KMS-11 (cell line): Measurements from ENCODE around the gene PRKCH.

Experiments used
- H2AFZ ChIP-seq: fragments of 200-600 bp; sonication (generic); 2 replicates; pipeline ENCODE4 v1.6.1; 2016; ENCODE audit warnings: antibody characterized with exemption, mixed run types, low read depth
- H3K27ac ChIP-seq: fragments of 200-600 bp; sonication (generic); 2 replicates; pipeline ENCODE4 v1.6.1; 2016; ENCODE audit warnings: mild to moderate bottlenecking, mixed run types
- H3K27me3 ChIP-seq: fragments of 200-600 bp; sonication (generic); 2 replicates; pipeline ENCODE4 v1.6.1; 2017; ENCODE audit warnings: mild to moderate bottlenecking, low read depth, mixed run types, moderate library complexity; ENCODE audit not compliant: insufficient read depth
- H3K36me3 ChIP-seq: fragments of 200-600 bp; sonication (generic); 2 replicates; pipeline ENCODE4 v1.6.1; 2017; ENCODE audit warnings: mild to moderate bottlenecking, mixed run types; ENCODE audit not compliant: insufficient read depth
- H3K4me1 ChIP-seq: fragments of 200-600 bp; sonication (generic); 2 replicates; pipeline ENCODE4 v1.6.1; 2016; ENCODE audit warnings: mild to moderate bottlenecking, low read depth, mixed run types; ENCODE audit not compliant: poor library complexity, severe bottlenecking
- H3K4me2 ChIP-seq: fragments of 200-600 bp; sonication (generic); 2 replicates; pipeline ENCODE4 v1.7.0; 2016; ENCODE audit warnings: mild to moderate bottlenecking, mixed run types
- H3K4me3 ChIP-seq: fragments of 200-600 bp; sonication (generic); IDR thresholded peaks from 2 replicates; pipeline ENCODE4 v1.6.1; 2017; ENCODE audit warnings: low read depth, low read length, mixed read lengths; ENCODE audit not compliant: insufficient read depth
- H3K79me2 ChIP-seq: fragments of 200-600 bp; sonication (generic); 2 replicates; pipeline ENCODE4 v1.6.1; 2016; ENCODE audit warnings: low read depth, mixed run types; ENCODE audit not compliant: insufficient read depth
- H3K9ac ChIP-seq: fragments of 200-600 bp; sonication (generic); 2 replicates; pipeline ENCODE4 v1.6.1; 2016; ENCODE audit warnings: mild to moderate bottlenecking, mixed run types
- H4K20me1 ChIP-seq: fragments of 200-600 bp; sonication (generic); 2 replicates; pipeline ENCODE4 v1.6.1; 2016; ENCODE audit warnings: mild to moderate bottlenecking, mixed run types; ENCODE audit not compliant: insufficient read depth
- TF ChIP-seq, protein P1 (sequence below): fragments of 200-600 bp; sonication (generic); conservative IDR thresholded peaks from 2 replicates; pipeline ENCODE4 v1.6.1; 2017; ENCODE audit warnings: low read depth, mild to moderate bottlenecking, antibody characterized with exemption, low read length, moderate library complexity, mixed read lengths

Gene PRKCH

DNA sequence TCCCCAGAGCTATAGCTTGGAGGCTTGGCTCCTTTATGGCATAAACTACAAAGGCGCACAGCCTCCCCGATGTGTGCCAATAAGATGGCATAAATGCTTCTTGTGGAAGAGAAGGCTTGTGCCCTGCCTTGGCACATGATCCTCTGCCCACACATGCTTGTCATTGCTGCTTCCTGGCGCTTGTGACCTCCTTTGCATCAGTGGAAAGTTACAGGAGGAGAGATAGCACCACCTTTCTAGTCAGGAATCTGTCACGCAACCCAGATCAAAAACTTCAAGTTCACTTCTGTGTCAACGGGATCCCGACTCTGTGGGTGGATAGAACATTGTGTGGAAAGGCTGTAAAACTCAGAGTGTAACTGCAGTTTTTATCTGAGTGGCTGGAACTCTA is 190.2 kb downstream of the PRKCH start:
- no peaks in the 10 kb centered on the region for H3K4me1 ChIP-seq
- no peaks in the 10 kb centered on the region for H3K36me3 ChIP-seq
- no peaks in the 10 kb centered on the region for H3K79me2 ChIP-seq
- no peaks in the 10 kb centered on the region for H3K27me3 ChIP-seq
- TF ChIP-seq, protein P1, sequence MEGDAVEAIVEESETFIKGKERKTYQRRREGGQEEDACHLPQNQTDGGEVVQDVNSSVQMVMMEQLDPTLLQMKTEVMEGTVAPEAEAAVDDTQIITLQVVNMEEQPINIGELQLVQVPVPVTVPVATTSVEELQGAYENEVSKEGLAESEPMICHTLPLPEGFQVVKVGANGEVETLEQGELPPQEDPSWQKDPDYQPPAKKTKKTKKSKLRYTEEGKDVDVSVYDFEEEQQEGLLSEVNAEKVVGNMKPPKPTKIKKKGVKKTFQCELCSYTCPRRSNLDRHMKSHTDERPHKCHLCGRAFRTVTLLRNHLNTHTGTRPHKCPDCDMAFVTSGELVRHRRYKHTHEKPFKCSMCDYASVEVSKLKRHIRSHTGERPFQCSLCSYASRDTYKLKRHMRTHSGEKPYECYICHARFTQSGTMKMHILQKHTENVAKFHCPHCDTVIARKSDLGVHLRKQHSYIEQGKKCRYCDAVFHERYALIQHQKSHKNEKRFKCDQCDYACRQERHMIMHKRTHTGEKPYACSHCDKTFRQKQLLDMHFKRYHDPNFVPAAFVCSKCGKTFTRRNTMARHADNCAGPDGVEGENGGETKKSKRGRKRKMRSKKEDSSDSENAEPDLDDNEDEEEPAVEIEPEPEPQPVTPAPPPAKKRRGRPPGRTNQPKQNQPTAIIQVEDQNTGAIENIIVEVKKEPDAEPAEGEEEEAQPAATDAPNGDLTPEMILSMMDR: no peak
- H3K9ac ChIP-seq: no peak overlapping the region
- no peak overlapping the region for H3K4me3 ChIP-seq
- no peak overlapping the region for H3K4me2 ChIP-seq
- no peaks in the 10 kb centered on the region for H4K20me1 ChIP-seq
- H2AFZ ChIP-seq: no peak overlapping the region
- H3K27ac ChIP-seq: no peak overlapping the region

DNA sequence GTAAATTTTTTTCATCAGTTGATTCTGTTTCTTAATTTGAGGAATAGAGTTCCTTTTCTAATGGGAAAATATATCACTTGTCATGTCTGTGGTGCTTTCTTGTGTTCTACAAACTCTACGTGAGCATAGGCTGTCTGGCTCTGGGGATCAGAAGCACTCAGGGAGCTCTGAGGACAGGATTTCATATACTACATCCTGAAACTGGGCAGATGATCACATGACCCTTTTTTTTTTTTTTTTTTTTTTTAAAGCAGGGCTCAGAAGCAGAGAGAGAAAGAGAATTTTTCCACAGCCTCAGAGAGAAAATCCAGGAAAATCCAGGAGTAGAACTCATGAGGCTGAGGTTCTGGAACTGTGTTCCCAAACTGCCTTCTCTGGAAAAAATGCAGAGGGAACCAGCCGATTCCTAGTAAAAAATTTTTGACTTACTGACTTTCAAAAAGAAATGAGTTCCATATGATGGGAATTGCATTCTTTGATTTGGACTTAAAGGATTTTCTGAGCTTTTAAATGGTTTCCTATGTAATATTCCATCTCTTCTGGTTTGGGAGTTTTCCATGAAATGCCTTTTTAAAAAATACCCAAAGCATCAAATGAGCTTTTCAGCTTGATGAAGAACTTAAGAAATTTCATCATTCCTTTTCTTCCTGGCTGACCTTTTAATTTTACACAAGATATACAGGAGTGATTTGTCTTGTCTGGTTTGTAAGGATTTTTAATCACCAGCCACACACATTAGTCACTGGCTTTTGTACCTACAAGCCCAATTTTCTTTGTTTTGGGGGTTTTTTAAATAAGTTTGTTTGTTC is 190.9 kb downstream of the PRKCH start:
- Histone ChIP-seq H2AFZ (no peak overlapping the region), H3K27ac (no peak overlapping the region), H3K4me3 (no peak overlapping the region), H3K36me3 (no peaks in the 10 kb centered on the region), H3K9ac (no peak overlapping the region), H4K20me1 (no peaks in the 10 kb centered on the region), H3K4me2 (no peak overlapping the region), H3K27me3 (no peaks in the 10 kb centered on the region), H3K4me1 (no peaks in the 10 kb centered on the region), H3K79me2 (no peaks in the 10 kb centered on the region)
- TF ChIP-seq, protein P1: no peak

DNA sequence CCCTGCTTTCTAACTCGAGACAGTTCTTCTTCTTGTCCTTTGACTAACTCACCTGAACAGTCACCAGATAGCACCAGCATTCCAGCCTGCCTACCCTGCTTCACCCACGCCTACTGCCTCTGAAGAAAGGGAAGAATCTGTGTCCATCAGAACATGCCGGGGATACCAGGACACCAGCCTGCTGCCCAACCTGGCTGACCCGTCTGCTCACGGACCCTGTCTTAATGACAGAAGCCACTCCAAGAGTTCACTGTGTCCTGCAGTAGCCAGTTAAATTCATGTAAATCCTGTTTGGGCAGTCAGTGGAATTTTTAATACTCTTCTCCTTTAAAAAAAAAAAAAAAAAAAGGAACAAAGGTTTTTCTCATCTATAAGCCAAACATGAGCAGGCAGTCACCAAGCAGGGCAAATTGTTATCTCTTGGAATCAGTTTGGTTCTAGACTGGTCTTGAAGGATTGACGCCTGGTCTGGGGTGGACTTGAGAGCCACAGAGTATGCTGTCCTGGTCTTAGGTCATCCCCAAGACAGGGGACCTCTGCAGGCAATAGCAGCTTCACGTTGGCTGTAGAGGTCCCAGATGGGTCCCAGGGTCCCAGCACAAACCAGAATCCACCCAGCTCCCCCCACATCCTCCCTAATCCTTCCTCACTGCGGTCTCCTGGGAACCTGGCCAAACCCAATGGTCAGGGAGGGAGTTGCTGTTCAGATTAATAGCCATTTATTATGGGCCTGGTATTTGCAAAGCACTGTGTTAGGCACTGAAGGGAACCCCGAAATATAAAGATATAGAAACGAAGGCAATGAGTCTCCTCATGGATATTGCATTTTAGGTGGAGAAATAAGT is 192.8 kb downstream of the PRKCH start:
- Histone ChIP-seq H2AFZ (no peak overlapping the region), H3K9ac (no peak overlapping the region), H3K4me1 (no peaks in the 10 kb centered on the region), H3K27ac (no peak overlapping the region), H3K36me3 (no peaks in the 10 kb centered on the region), H3K27me3 (no peaks in the 10 kb centered on the region), H4K20me1 (no peaks in the 10 kb centered on the region), H3K79me2 (no peaks in the 10 kb centered on the region), H3K4me3 (no peak overlapping the region), H3K4me2 (no peak overlapping the region)
- TF ChIP-seq, protein P1: no peak

DNA sequence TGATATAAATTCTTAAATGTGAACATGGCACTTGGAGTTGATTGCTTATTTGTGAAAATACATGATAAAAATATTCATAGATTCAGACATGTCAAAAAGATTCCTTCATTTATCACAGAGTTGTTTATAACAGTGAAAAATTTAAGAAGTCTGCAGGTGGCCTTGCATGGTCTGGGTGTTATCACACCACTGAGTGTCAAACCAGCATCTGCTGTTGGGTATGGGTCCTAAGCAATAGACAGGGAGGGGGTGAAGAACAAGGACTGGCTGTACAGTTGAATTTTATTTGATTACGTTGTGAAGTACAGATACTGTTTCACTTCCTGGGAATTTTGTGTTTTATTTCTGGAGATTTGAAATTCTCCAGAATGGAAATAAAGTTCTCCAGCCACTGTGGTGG is 193.5 kb downstream of the PRKCH start:
- TF ChIP-seq, protein P1: no peak
- no peaks in the 10 kb centered on the region for H3K36me3 ChIP-seq
- no peak overlapping the region for H2AFZ ChIP-seq
- H3K79me2 ChIP-seq: no peaks in the 10 kb centered on the region
- H4K20me1 ChIP-seq: no peaks in the 10 kb centered on the region
- H3K27ac ChIP-seq: no peak overlapping the region
- no peak overlapping the region for H3K4me3 ChIP-seq
- no peaks in the 10 kb centered on the region for H3K4me1 ChIP-seq
- no peaks in the 10 kb centered on the region for H3K27me3 ChIP-seq
- H3K4me2 ChIP-seq: no peak overlapping the region
- H3K9ac ChIP-seq: no peak overlapping the region
